T-helper 2 cell treated with Interferon-gamma antibody and Interleukin-4, amounts not matched to agents 100 ng/mL and 5 ng/mL, for 36 hours (primary cell): ENCODE results near the gene TAF1A. TPM values are rescaled to one million over a fixed set of nuclear protein-coding genes. Genes with fewer than 3 reads are reported as not detected.

ENCODE experiments used
- intact Hi-C: fragments of 100-400 bp; cut with micrococcal nuclease; formaldehyde crosslinking; loops from one replicate; pipeline ENCODE4 v1.15.1; 2023
- total RNA-seq: library from RNA; stranded (reverse); gene quantifications from 2 replicates; pipeline ENCODE4 v1.2.3, GENCODE V29; 2022

The TAF1A gene
- total RNA-seq, 1 donor from 2014 or later = 10.6 TPM

DNA sequence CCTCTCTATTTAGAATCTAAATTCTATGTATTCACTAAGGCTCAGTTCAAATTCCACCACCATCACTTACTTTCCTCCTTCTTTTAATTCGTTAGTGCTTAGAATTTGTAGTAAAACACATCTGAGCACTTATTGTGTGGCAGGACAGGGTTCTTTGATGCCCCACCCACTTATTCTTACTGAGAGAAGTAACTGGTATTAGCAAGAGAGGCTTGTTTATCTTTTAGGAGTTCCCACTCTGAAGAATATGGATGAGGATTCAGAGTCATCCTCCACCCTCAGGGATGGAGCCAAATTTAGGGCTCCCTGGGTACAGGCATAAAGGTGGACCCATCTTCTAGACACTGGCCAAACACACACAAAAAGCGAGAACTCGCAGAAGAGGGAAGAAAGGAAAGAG, 11.5 kb upstream of the TAF1A start:
- intact Hi-C loops = no loop called here

GRCh38 chr1:222600281-222600680, 10.5 kb upstream of the TAF1A start:
- intact Hi-C loops = no loop called here

DNA sequence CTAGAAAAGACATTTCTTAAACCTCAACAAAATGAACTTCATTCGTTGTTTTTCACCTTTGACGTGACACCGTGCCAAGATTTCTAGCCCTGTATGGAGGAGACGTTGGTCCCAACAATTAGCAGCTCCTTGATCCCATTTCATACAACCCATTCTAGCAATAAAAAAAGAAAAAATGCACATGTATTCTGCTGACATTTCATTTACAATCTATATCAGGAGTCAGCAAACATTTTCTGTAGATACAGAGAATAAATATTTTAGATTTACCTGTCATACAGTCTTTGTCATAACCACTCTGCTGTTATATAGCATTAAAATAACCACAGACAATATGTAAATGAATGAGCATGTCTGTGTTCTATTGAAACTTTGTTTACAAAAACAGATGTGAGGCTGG, 7.0 kb upstream of the TAF1A start:
- intact Hi-C loops = no loop called here

DNA sequence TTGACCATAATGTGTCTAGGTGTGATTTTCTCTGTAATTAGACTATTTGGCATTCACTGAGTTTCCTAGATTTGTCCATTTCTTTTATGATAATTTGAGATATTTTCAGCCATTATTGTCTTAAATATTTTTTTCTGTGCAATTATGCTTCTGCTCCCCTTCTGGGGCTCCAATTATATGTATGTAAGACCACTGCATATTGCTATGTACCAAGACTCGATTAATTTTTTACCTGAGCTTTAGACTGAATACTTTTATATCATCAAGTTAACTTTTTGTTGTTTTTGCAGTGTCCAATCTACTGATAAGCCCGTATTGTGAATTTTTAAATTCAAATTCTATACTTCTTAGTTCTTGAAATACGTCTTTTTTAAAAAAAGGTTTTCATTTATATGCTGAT, 5.1 kb upstream of the TAF1A start:
- intact Hi-C loops = no loop called here

DNA sequence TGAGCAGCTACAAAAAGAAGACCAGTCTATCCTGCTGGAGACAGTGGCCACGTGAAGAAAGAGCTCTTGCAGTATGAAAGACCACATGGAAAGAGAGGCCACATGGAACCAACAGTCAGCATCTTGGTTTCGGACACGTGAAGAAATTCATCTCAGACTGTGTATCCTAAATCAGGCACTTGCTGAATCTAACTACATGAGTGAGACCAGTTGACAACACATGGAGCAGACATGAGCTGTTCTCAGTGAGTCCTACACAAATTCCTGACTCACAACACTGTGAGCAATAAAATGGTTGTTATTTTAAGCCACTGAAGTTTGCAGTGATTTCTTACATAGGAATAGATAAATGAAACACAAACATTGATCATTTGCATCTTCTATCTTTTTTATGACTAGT, 2.4 kb upstream of the TAF1A start:
- intact Hi-C loops = no loop called here

DNA sequence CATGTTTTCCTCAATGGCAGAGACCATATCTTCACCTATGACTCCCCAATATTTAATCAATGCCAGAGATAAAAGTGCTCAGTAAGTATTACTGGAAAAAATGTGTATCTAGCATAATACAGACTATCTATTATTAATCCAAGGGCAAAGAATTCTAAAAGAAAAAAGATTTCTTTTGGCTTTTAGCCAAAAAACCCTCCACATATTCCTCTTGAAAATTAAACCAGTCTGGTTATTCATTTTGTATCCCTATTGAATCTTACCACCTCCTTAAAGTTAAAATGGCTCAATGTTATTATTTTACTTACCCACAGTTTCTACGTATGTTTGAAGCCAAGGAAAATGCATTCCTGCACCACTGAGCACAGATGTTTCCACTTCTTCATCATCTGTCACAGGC, 1.6 kb downstream of the TAF1A start:
- intact Hi-C loops = no loop called here

GRCh38 chr1:222586842-222587241, 2.9 kb downstream of the TAF1A start:
- intact Hi-C loops = no loop called here

DNA sequence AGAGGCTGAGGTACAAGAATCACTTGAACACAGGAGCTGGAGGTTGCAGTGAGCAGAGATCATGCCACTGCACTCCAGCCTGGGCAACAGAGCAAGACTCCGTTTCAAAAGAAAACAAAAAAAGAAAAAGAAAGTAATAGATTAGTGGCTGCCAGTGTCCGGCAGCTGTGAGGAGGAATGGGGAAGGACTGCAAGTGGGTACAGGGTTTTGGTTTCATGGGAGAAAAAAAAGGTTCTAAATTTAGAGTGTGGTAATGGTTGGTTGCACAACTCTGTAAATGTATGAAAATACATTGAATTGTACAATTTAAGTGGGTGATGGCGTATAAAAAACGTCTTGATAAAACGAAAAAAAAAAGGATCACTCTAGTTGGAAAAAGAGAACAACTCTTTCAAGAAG, 6.7 kb downstream of the TAF1A start:
- intact Hi-C loops = no loop called here

DNA sequence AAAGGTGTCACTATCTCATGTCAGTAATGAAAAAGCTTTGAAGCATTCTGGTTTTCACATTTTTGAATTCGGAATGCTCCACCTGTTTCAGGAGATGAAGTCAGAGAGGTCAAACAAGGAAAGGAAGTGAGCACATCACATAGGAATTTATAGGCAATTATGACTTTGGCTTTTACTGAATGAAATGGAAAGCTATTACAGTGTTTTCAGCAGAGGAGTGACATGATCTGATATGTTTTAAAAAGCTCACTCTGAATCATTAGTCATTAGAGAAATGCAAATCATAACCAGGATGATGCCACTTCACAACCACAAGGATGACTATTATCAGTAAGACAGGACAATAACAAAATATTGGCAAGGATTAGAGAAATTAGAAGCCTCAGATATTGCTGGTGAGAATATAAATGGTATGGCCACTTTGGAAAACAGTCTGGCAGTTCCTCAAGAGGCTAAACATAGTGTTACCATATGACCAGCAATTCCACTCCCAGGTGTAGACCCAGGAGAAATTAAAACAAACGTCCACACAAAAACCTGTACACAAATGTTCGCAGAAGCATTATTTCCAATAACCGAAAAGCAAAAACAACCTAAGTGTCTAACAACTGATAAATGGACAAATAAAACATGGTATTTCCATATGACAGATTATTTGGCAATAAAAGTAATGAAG, 7.5 kb downstream of the TAF1A start:
- intact Hi-C loops = no loop called here

GRCh38 chr1:222579316-222579715, 10.4 kb downstream of the TAF1A start:
- intact Hi-C loops = no loop called here

GRCh38 chr1:222570837-222571236, 18.9 kb downstream of the TAF1A start:
- intact Hi-C loops = no loop called here

GRCh38 chr1:222561656-222562055, 28.1 kb downstream of the TAF1A start:
- intact Hi-C loops = no loop called here

GRCh38 chr1:222557574-222557973, 32.2 kb downstream of the TAF1A start:
- intact Hi-C loops = no loop called here

DNA sequence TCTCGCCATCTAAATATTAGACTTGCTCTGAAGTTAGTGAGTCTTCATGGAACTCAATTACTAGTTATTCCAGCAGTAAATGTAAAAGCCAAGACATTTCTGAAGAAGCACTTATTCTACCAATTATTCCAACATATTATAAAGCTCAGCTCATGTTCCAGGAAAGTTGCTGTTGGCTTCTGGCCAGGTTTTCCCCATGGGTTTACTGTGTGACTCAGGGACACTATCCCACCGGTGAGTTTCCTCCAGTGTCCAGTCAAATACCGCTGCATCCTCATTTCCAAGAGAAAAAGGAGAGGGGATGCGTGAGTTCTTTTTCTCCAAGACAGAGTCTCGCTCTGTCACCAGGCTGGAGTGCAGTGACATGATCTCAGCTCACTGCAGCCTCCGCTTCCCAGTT, 32.6 kb downstream of the TAF1A start:
- intact Hi-C loops = no loop called here

DNA sequence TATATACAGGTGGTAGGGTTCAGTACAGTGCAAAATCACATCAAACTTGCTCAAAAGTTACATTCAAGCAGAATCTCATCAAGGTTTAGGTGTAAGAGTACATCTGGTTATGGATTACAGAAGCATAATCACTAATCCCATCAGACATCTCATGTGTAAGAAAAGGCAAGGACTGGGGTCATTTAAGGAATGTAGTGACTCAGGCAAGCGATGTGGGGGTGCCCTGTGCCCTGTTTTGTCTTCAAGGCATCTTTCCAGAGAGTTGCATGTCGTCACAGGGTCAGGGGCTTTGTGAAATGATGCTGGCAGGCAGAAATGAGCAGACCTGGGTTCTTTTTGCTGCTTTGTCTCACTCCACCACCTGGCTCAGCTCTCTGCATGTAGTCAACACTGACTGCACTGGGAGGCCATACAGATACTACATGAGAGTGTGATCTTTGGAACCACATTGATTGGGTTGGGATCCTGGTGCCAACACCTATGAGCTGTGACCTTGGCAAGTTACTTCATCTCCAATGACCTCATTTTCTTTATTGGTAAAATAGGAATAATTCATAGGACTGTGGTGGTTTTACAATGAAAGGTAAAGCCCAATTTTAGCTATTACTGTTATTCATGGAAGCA, 33.6 kb downstream of the TAF1A start:
- intact Hi-C loops = no loop called here

DNA sequence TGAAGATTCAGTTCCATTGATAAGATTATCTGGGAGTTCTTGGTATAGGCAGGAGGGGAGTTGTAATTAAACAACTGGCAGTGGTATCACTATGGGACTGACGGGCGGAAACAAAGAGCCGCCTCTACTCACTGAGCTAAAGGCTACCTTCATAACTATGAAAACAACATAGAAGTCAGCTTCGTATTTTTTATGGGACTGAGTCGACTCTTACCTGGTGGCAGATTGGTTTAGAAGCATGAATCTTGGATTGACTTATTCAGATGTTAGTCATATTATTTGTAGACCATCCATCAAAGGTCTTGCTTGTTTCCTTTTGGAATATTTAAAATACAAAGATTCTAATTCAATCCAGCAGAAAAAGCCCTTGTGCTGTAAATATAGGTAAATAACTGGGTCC, 35.6 kb downstream of the TAF1A start:
- intact Hi-C loops = no loop called here

- intact Hi-C loops = no loop called here
Observed at GRCh38 chr1:222552882-222553281, 36.9 kb downstream of the TAF1A start.

DNA sequence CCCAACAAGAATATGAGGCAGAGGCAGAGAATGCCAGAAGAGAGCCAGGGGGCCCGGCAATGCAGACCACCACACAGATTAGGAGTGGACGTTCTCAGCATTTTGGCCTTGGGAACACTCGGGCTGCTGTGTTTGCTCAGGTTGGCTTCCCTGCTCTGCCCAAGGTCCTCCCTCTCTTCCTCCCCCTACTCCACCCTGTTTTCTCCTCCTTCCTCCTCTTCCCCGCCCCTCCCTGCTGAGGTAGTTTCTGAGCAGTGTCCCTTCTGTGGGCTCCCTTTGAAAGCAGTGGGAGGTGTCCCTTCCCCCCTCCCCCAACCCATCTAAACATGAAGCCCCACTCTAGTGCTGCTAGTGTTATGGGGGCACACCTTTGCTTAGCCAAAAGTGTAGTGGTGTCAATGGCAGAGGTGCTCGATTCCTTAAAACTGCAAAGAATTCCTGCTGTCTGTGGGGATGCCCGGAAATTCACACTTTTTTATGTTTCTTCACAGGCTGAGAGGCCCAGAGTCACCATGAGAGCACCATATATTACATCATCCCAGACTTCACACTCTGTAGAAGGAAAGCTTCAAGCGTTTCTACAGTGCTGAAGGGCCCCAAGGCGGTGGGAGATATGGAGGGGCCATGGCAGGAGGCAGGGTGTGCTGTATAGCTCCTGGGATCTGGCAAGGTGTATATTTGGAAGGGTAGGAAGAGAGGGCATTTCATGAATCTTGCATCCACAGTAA, 41.6 kb downstream of the TAF1A start, which contains the start of gene HHIPL2:
Gene HHIPL2, minus strand, starts transcription at position 161 of the 728 bp plus-strand sequence. Its CDS starts 60 bp downstream, at position 101.
- intact Hi-C loops = no loop called here

DNA sequence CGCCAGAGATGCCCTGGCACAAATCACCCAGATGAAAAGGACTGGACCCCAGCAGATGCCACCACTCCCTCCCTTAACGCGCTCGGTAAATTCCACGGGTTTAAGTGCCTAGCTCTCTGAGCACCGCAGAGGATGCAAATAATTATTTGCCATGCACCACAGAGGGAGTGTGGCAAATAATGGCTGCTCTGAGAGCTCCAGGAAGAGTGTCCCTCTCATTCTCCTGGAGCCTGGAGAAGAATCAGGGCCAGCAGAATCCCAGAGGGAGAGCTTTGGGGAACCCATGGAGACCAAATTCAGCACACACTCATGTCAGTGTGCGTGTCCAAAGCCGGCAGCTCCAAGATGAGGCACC, 42.5 kb downstream of the TAF1A start:
- intact Hi-C loops = no loop called here

DNA sequence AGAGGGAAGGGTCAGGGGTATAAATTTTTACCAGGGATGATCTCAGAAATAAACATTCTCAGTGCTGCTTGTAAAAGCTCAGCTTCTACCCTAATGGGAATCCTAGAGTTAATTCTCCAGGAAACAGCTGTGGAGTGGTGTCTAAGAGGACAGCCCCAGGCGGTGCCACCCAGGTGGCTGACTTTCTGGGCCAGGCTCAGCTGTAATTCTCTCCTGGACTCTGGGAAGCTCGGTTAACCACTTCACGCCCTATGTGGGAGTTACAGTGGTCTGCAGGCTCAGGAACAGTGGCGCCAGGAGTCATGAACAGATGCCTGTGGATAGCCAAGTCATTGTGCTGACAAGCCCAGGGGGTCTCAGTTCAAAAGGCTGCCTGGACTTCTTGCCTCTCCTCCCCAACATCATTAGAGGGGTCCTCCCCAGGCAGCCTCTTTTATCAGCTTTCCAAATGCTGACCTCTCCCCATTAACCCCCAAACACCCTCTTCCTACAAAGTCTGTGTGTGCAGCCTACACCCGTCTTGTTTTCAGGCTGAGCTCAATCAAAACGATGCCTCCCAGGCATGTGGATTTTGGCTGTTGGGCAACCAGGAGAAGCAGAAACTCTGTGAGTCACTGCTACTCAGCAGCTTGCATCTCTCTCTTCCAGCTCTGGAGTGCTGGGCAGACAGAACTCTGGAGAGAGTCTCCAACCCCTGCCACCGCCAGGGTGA, 43.0 kb downstream of the TAF1A start:
- intact Hi-C loops = no loop called here

GRCh38 chr1:222546091-222546490, 43.6 kb downstream of the TAF1A start:
- intact Hi-C loops = no loop called here

DNA sequence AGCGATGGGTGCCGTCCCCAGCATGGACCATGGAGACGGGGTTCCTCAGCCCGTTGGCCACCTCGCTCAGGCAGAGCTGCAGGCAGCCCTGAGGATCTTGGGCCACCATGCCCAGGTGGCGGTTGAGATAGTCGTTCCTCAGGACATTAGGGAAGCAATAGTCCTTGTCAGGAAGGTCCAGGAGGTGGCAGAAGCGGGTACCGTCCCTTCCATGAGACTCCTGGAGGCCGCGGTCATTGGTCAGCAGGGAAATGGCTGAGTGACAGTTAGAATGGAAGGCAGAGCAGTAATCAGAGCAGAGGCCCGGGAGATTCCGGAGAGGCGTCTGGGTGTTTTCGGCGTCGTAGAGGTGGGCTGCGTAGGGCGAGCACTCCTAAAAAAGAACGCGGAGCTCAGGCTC, 45.9 kb downstream of the TAF1A start:
- intact Hi-C loops = no loop called here
